Suprapubic skin (tissue), 3 donors: ENCODE measurements around the gene OR10H3.

Source experiments
- CTCF ChIP-seq, 2 donors: fragments of 200-600 bp in 1 of 2; fragments of 450-650 bp in 1 of 2; sonication (generic) in 1 of 2; IDR thresholded peaks; one replicate each; pipeline ENCODE4 v1.5.1; 2016 to 2019; ENCODE audit warnings: antibody characterized with exemption in 2 of 2, mild to moderate bottlenecking in 1 of 2, moderate library complexity in 1 of 2
- POLR2AphosphoS5 ChIP-seq, 3 donors: sonication (generic); formaldehyde crosslinking; IDR thresholded peaks; one replicate each; pipeline ENCODE4 v1.6.1; 2017; ENCODE audit warnings: antibody characterized with exemption in 3 of 3

DNA sequence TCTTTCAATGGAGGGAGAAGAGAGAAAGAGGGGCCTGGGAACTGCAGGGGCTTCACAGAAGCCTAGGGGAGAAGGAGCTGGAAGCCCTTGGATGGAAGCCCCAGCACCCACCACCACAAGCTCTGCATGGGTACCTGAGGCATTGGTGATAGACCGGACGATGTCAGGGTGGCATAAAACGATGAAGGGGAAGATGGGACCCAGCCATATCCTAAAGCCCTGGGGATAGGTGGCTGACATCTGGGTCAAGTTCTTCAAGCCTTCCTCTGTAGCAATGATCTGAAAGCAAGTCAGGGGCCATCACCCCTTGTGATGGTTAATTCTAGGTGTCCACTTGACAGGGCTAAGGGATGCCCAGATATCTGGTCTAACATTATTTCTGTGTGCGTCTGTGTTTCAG, 38.5 kb downstream of the OR10H3 start:
- no peak for TF ChIP-seq CTCF (IDR thresholded peaks at IDR 0.05)
- TF ChIP-seq POLR2AphosphoS5 (IDR thresholded peaks at IDR 0.05): no peak
